ENCODE data around the gene LRRC2.

DNA sequence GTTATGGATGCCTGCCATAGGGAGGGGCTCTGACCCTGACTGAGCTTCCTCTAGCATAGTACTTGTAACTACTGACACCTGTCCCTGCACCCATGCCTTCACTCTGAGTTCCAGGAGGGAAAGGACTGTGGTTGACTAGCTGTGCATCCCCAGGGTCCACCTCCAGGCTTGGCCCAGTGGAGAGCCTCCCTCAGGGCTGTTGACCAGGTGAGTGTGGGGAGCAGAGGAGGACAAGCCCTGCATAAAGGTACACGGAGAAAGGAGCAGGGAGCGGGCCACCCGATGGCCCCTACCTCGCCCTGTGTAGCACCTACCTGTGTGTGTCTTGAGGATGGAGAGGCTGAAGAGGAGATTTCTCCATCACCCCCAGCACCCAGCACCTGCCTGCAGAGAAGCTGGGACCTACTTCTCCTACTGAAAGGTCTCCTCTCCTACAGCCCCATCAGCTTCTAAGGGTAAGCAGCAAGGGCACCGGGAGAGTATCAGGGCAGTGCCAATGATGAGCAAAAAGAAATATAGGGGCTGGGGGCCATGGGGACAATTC is 94.7 kb downstream of the LRRC2 start:
- TF ChIP-seq, protein P1, sequence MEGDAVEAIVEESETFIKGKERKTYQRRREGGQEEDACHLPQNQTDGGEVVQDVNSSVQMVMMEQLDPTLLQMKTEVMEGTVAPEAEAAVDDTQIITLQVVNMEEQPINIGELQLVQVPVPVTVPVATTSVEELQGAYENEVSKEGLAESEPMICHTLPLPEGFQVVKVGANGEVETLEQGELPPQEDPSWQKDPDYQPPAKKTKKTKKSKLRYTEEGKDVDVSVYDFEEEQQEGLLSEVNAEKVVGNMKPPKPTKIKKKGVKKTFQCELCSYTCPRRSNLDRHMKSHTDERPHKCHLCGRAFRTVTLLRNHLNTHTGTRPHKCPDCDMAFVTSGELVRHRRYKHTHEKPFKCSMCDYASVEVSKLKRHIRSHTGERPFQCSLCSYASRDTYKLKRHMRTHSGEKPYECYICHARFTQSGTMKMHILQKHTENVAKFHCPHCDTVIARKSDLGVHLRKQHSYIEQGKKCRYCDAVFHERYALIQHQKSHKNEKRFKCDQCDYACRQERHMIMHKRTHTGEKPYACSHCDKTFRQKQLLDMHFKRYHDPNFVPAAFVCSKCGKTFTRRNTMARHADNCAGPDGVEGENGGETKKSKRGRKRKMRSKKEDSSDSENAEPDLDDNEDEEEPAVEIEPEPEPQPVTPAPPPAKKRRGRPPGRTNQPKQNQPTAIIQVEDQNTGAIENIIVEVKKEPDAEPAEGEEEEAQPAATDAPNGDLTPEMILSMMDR (IDR thresholded peaks at IDR 0.05; ENCODE audit: insufficient read depth, low read length), result no peak
- TF ChIP-seq, protein P2, sequence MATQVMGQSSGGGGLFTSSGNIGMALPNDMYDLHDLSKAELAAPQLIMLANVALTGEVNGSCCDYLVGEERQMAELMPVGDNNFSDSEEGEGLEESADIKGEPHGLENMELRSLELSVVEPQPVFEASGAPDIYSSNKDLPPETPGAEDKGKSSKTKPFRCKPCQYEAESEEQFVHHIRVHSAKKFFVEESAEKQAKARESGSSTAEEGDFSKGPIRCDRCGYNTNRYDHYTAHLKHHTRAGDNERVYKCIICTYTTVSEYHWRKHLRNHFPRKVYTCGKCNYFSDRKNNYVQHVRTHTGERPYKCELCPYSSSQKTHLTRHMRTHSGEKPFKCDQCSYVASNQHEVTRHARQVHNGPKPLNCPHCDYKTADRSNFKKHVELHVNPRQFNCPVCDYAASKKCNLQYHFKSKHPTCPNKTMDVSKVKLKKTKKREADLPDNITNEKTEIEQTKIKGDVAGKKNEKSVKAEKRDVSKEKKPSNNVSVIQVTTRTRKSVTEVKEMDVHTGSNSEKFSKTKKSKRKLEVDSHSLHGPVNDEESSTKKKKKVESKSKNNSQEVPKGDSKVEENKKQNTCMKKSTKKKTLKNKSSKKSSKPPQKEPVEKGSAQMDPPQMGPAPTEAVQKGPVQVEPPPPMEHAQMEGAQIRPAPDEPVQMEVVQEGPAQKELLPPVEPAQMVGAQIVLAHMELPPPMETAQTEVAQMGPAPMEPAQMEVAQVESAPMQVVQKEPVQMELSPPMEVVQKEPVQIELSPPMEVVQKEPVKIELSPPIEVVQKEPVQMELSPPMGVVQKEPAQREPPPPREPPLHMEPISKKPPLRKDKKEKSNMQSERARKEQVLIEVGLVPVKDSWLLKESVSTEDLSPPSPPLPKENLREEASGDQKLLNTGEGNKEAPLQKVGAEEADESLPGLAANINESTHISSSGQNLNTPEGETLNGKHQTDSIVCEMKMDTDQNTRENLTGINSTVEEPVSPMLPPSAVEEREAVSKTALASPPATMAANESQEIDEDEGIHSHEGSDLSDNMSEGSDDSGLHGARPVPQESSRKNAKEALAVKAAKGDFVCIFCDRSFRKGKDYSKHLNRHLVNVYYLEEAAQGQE (IDR thresholded peaks at IDR 0.05; ENCODE audit: insufficient replicate concordance, low read depth), result no peak

Measured in HL-60 (cell line).